MM.1S (cell line): Measurements from ENCODE around the gene RAMP3.

Experiments
- DNase-seq: peaks from one replicate; pipeline ENCODE4 v3.0.0-alpha.2; 2015
- H2AFZ ChIP-seq: fragments of 300-600 bp; sonication (generic); 2 replicates; pipeline ENCODE4 v1.6.0; 2016; ENCODE audit warnings: antibody characterized with exemption, low read length
- H3F3A ChIP-seq: fragments of 300-600 bp; sonication (generic); 2 replicates; pipeline ENCODE4 v1.6.1; 2016; ENCODE audit warnings: mild to moderate bottlenecking, antibody characterized with exemption, low read length, moderate library complexity, mixed read lengths; ENCODE audit not compliant: insufficient read depth
- H3K27ac ChIP-seq: fragments of 300-600 bp; sonication (generic); 2 replicates; pipeline ENCODE4 v1.5.1; 2016; ENCODE audit warnings: mild to moderate bottlenecking, low read length
- H3K27me3 ChIP-seq: fragments of 300-600 bp; sonication (generic); replicated peaks from 2 replicates; pipeline ENCODE4 v1.6.0; 2016; ENCODE audit warnings: low read length; ENCODE audit not compliant: insufficient read depth
- H3K36me3 ChIP-seq: fragments of 300-600 bp; sonication (generic); replicated peaks from 2 replicates; pipeline ENCODE4 v1.6.1; 2016; ENCODE audit warnings: mild to moderate bottlenecking, low read length, mixed read lengths; ENCODE audit not compliant: insufficient read depth
- H3K4me1 ChIP-seq: fragments of 300-600 bp; sonication (generic); 2 replicates; pipeline ENCODE4 v1.6.1; 2016; ENCODE audit warnings: low read length, mixed read lengths
- H3K4me2 ChIP-seq: fragments of 300-600 bp; sonication (generic); 2 replicates; pipeline ENCODE4 v1.6.0; 2016; ENCODE audit warnings: low read depth, low read length
- H3K4me3 ChIP-seq: fragments of 300-600 bp; sonication (generic); 2 replicates; pipeline ENCODE4 v1.5.1; 2016; ENCODE audit warnings: low read length, mixed read lengths
- H3K79me2 ChIP-seq: fragments of 300-600 bp; sonication (generic); 2 replicates; pipeline ENCODE4 v1.6.1; 2016; ENCODE audit warnings: mixed run types, low read length, mixed read lengths
- H3K9ac ChIP-seq: fragments of 300-600 bp; sonication (generic); 2 replicates; pipeline ENCODE4 v1.6.1; 2016; ENCODE audit warnings: low read length, mixed read lengths
- H3K9me2 ChIP-seq: fragments of 300-600 bp; sonication (generic); replicated peaks from 2 replicates; pipeline ENCODE4 v1.6.1; 2016; ENCODE audit warnings: mild to moderate bottlenecking, low read length, mixed read lengths; ENCODE audit not compliant: insufficient read depth
- H3K9me3 ChIP-seq: fragments of 300-600 bp; sonication (generic); replicated peaks from 2 replicates; pipeline ENCODE4 v1.6.1; 2016; ENCODE audit warnings: mild to moderate bottlenecking, low read length, mixed read lengths; ENCODE audit not compliant: insufficient read depth
- H4K20me1 ChIP-seq: fragments of 300-600 bp; sonication (generic); 2 replicates; pipeline ENCODE4 v1.6.1; 2016; ENCODE audit warnings: mild to moderate bottlenecking, low read length, moderate library complexity, mixed read lengths; ENCODE audit not compliant: insufficient read depth
- EZH2 ChIP-seq: fragments of 300-600 bp; sonication (generic); optimal IDR thresholded peaks from 2 replicates; pipeline ENCODE3; 2017; ENCODE audit warnings: low read depth, mild to moderate bottlenecking, antibody characterized with exemption, low read length, mixed read lengths
- EZH2phosphoT487 ChIP-seq: fragments of 300-600 bp; sonication (generic); IDR thresholded peaks from 2 replicates; pipeline ENCODE4 v1.6.1; 2018; ENCODE audit warnings: antibody characterized with exemption, low read length
- TF ChIP-seq, protein P1 (sequence below): fragments of 300-600 bp; sonication (generic); IDR thresholded peaks from 2 replicates; pipeline ENCODE4 v1.5.1; 2016; ENCODE audit warnings: antibody characterized with exemption, low read length, mixed read lengths

RAMP3 gene

DNA sequence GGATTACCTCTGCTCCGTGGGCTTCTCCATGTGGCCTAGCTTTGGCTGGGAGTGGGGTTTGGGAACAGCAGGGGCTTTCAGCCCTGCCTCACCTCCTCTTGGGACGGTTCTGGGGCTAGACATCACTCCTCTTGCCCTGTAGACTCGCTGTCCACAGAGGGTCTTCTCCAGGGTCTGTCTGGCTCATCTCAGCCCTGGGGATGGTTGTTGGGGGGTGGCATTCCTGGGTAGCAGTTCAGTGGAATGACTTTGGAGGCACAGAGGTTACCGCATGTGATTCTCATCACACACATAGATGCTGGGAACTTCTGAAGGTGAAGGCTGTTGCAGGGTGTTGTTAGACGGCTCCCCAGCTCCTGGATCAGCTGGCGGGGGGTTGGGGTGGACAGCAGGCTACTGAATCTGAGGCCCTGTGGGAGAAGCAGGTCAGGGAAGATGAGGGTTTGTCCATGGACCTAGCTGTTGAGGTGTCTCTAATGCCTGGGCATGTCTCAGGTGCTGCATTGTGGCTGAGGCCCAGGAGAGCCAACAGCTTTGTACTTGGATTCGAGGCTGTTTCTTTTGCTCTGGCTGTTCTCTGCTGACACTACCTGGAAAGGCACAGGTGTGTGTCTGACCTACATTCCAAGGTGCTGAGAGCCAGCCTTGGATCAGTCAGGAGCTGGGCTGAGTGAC, 23.8 kb downstream of the RAMP3 start:
- Histone ChIP-seq H3K4me2 (no peak overlapping the region), H3K9me2 (no peaks in the 10 kb centered on the region), H3K9me3 (no peaks in the 10 kb centered on the region), H3F3A (no peaks in the 10 kb centered on the region), H4K20me1 (no peaks in the 10 kb centered on the region), H3K4me1 (no peaks in the 10 kb centered on the region), H3K27me3 (no peaks in the 10 kb centered on the region), H3K79me2 (no peaks in the 10 kb centered on the region), H3K27ac (no peak overlapping the region), H2AFZ (no peak overlapping the region), H3K36me3 (no peaks in the 10 kb centered on the region), H3K4me3 (no peak overlapping the region), H3K9ac (no peak overlapping the region)
- TF ChIP-seq EZH2phosphoT487 = no peak
- TF ChIP-seq, protein P1, sequence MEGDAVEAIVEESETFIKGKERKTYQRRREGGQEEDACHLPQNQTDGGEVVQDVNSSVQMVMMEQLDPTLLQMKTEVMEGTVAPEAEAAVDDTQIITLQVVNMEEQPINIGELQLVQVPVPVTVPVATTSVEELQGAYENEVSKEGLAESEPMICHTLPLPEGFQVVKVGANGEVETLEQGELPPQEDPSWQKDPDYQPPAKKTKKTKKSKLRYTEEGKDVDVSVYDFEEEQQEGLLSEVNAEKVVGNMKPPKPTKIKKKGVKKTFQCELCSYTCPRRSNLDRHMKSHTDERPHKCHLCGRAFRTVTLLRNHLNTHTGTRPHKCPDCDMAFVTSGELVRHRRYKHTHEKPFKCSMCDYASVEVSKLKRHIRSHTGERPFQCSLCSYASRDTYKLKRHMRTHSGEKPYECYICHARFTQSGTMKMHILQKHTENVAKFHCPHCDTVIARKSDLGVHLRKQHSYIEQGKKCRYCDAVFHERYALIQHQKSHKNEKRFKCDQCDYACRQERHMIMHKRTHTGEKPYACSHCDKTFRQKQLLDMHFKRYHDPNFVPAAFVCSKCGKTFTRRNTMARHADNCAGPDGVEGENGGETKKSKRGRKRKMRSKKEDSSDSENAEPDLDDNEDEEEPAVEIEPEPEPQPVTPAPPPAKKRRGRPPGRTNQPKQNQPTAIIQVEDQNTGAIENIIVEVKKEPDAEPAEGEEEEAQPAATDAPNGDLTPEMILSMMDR = no peak
- TF ChIP-seq EZH2 = no peak
- no peak for DNase-seq

DNA sequence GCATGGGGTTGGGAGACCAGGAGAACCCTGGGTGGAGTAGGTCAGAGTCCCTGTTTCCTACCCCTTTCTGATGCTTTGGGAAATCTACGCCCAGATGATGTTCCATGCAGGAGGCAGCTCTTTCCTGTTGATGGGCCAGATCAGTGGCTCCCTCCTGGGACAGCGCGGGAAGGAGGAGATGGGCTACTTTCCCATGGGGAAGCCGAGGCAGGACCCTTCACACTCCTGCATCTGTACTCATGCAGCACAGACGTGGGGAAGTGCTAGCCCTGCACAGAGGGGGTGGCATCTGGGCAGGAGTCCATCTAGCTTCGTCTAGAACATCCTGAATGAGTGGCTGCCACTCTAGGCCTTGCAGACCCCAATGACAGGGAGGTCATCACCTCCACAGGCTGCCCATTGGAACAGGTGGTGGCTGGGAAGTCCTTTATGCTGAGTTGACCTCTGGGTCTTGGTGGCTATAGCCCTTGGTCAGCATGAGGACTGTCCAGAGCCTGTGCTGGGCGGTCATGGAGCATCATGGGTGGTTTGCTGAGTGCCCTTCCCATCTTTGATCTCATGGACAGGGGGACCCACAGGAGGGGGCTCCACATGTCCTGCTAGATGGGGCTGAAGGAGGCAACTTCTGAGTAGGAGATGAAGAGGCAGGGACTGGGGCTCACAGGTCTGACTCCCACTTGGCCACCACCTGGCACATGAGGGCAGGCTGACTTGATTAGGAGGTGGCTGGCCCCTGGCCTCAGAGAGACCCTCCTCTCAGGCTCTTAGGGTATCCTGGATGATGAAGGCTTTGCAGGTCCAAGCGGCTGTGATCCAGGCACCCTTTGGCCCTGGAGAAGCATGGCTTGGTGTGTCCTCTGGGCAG, 24.6 kb downstream of the RAMP3 start:
- Histone ChIP-seq H3K27me3 (no peaks in the 10 kb centered on the region), H2AFZ (no peak overlapping the region), H3K4me1 (no peaks in the 10 kb centered on the region), H3K9ac (no peak overlapping the region), H3F3A (no peaks in the 10 kb centered on the region), H3K4me3 (no peak overlapping the region), H3K79me2 (no peaks in the 10 kb centered on the region), H4K20me1 (no peaks in the 10 kb centered on the region), H3K27ac (no peak overlapping the region), H3K9me2 (no peaks in the 10 kb centered on the region), H3K4me2 (no peak overlapping the region), H3K36me3 (no peaks in the 10 kb centered on the region), H3K9me3 (no peaks in the 10 kb centered on the region)
- TF ChIP-seq, protein P1 = no peak
- TF ChIP-seq EZH2phosphoT487 (no peak), EZH2 (no peak)
- no peak for DNase-seq

DNA sequence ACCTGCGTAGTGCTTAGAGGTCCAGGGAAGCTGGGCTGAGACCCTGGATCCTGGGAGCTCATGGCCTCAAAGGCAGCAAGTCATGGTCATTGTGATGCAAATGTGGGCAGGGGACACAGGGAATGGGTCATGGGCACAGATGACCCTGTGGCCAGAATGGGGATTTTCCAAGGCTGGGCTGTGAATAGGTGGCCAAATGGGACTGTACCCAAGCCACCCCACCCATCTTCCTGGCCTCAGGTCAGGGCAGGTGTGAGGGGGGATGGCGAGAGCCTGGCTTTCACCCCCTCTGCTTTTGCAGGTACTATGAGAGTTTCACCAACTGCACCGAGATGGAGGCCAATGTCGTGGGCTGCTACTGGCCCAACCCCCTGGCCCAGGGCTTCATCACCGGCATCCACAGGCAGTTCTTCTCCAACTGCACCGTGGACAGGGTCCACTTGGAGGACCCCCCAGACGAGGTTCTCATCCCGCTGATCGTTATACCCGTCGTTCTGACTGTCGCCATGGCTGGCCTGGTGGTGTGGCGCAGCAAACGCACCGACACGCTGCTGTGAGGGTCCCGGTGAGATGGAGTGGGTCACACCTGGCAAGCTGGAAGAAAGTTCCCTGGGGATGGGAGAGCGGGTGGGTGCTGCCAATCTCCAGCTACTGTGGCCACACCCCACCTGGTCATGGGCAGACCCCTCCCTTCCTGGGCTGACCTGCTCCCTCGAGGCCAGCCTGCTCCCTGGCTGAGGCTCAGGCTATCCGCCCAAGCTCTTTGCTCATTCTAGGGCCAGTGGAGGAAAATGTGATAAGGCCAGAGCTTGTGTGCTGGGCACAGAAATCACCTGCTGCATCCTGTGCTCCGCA, 25.5 kb downstream of the RAMP3 start:
- no peaks in the 10 kb centered on the region for H3K27me3 ChIP-seq
- no peak overlapping the region for H3K4me2 ChIP-seq
- TF ChIP-seq EZH2phosphoT487 = no peak
- TF ChIP-seq, protein P1 = no peak
- TF ChIP-seq EZH2 = no peak
- no peak overlapping the region for H3K9ac ChIP-seq
- no peak overlapping the region for H2AFZ ChIP-seq
- no peak for DNase-seq
- H3K4me3 ChIP-seq = no peak overlapping the region
- H3F3A ChIP-seq = no peaks in the 10 kb centered on the region
- no peaks in the 10 kb centered on the region for H3K4me1 ChIP-seq
- H3K9me2 ChIP-seq = no peaks in the 10 kb centered on the region
- no peak overlapping the region for H3K27ac ChIP-seq
- H4K20me1 ChIP-seq = no peaks in the 10 kb centered on the region
- H3K79me2 ChIP-seq = no peaks in the 10 kb centered on the region
- no peaks in the 10 kb centered on the region for H3K36me3 ChIP-seq
- no peaks in the 10 kb centered on the region for H3K9me3 ChIP-seq
